Subcutaneous adipose tissue (tissue), 4 donors: ENCODE measurements around the gene GAMT. TPM values are rescaled to one million over a fixed set of nuclear protein-coding genes. Genes with fewer than 3 reads are reported as not detected.

Experiments
- total RNA-seq, 4 donors: library from RNA; depleted of rRNA; stranded (reverse); fragments of >200 nt; gene quantifications; one replicate each; pipeline ENCODE4 v1.1.0, GENCODE V29; 2016
- TF ChIP-seq, protein P1 (sequence below): fragments of 450-650 bp; IDR thresholded peaks from one replicate; pipeline ENCODE4 v1.5.1; 2016; ENCODE audit warnings: low read depth, mild to moderate bottlenecking, control low read depth, antibody characterized with exemption, moderate library complexity

GAMT gene
- total RNA-seq, 4 donors from 2014 or later = 4.2 to 29.3 (median 17.2) TPM

DNA sequence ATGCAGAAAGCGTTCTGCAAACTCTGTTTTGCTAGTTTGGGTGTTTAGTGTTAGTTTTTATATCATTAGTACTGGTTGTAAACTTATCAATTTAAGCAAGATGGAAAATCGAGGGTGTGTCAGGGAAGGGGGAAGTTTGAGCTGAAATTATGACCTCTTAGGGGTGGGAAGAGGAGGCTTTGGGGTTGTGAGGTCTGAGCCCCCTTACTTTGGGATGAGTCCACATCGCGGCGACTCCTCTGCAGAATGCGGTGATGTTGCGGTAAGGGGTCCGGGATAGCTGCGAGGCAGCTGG lies 18.4 kb downstream of the GAMT start:
- TF ChIP-seq, protein P1, sequence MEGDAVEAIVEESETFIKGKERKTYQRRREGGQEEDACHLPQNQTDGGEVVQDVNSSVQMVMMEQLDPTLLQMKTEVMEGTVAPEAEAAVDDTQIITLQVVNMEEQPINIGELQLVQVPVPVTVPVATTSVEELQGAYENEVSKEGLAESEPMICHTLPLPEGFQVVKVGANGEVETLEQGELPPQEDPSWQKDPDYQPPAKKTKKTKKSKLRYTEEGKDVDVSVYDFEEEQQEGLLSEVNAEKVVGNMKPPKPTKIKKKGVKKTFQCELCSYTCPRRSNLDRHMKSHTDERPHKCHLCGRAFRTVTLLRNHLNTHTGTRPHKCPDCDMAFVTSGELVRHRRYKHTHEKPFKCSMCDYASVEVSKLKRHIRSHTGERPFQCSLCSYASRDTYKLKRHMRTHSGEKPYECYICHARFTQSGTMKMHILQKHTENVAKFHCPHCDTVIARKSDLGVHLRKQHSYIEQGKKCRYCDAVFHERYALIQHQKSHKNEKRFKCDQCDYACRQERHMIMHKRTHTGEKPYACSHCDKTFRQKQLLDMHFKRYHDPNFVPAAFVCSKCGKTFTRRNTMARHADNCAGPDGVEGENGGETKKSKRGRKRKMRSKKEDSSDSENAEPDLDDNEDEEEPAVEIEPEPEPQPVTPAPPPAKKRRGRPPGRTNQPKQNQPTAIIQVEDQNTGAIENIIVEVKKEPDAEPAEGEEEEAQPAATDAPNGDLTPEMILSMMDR = no peak

DNA sequence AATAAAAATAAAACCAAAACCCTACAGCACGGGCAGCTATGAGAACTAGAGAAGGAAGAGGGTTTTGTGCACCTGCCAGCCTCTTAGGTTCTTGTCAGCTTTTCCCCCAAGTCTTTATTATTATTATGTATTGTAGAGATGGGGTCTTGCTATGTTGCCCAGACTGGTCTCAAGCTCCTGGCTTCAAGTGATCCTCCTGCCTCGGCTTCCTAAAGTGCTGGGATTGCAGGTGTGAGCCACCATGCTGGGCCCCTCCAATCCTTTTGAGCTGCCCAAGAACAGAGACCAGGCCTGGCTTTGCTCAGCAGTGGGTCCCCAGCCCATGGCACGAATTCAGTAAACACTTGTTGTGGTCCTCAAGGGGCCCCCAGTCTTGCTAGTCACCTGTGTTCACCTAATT lies 19.1 kb downstream of the GAMT start:
- TF ChIP-seq, protein P1 = no peak

DNA sequence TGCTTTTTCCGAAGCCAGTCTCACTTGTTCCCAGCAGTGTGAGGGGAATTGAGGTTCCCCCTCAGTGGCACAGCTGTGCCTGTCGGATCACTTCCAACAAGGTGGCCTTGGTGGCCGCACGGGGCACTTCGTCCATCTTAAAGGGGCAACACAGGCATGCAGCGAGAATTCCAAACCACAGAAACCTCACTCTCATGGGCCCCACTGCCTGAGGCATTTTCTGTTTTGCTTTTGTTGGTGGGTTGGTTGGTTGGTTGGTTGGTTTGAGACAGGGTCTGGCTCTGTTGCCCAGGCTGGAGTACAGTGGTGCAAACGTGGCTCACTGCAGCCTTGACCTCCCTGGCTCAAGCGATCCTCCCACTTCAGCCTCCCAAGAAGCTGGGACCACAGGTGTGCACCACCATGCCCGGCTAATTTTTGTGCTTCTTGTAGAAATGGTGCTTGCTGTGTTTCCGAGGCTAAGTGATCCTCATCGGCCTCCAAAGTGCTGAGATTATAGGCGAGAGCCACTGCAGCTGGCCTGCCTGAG lies 21.3 kb downstream of the GAMT start:
- TF ChIP-seq, protein P1 = no peak

GRCh38 chr19:1379126-1379905 lies 22.0 kb downstream of the GAMT start:
- TF ChIP-seq, protein P1 = no peak

DNA sequence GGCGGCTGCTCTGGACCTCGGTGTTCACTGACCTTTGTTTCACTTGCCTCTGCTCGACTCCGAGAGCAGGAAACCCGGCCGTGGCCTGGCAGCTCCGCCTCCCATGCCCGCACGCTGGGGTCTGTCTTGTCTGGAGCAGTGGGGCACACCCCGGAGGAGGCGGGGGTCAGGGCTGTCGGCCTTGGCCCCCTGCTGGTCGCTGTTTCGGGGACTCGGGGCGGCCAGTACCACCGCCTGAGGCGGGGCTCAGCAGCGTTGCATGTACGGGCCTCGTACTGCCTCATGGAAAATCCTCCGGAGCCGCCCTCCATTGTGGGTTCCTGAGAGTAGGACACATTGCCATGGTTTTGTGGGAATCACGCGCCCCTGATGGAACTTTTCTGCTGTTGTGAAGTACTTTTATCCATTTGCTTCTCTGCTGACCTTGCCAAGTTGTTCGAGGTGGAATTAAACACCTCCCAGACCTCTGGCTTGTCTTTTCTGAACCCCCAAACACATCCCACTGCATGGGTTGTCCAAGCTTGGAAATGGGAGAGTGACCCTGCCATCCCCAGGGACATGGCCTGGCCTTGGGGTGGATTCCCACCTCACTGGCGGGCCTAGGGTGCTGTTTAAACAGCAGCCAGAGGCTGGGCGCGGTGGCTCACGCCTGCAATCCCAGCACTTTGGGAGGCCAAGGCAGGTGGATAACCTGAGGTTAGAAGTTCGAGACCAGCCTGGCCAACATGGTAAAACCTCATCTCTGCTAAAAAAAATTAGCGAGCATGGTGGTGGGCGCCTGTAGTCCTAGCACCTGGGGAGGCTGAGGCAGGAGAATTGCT lies 23.2 kb downstream of the GAMT start:
- TF ChIP-seq, protein P1 = no peak

- TF ChIP-seq, protein P1 = no peak
These were observed 24.0 kb downstream of the GAMT start for GRCh38 chr19:1377176-1377964.
